T1000 (cell line): ENCODE data around the gene CFL2.
"Not testable (repeated sequence)": the region's sequence is repeated elsewhere in the genome, so short reads cannot be mapped to it uniquely, and the experiment has no call there.

Source experiments
- DNase-seq: peaks from one replicate; lab custom pipeline; 2025; ENCODE audit warnings: mixed read lengths; lab: John Stamatoyannopoulos, UW

CFL2 gene

GRCh38 chr14:34711796-34712712 lies 2.3 kb downstream of the CFL2 start:
- DNase-seq = no peak

- no peak for DNase-seq
Observed at GRCh38 chr14:34711169-34711568, 3.2 kb downstream of the CFL2 start.

DNA sequence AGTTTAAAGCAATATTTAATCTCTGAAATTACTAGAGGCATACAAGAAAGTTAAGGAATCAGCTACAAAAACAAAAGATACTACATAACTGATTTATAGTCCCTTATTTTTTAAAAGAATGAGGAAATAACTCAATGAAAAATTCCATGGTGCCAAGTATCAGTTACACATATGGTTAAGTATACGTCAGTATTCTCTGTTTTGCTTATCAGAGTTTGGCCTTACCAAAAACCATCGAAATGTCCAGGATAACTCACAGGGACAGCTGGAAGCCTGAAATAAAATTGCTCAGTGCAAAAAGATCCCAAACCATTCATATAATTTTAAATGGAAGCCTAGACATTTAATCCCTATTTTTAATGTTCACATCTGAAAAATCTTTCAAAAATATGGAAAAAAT lies 3.6 kb downstream of the CFL2 start:
- DNase-seq = no peak

DNA sequence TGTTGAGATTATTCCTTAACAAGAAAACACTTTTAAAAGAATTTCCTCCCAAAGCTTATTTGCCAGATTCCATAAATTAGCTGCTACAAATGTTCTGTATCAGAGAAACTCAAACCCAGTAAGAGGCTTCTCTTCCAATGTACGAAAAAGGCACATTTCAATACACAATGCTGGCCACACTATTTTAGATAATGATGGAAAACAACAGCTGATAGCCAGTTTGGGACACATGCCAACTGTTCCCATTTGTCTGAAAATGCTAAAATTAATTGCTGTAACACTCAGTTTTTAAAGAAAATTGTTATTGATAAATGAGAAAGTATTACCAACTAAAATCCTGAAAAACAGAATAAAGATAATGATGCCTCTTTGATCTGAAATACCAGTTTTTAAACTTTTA lies 4.4 kb downstream of the CFL2 start:
- no peak for DNase-seq

DNA sequence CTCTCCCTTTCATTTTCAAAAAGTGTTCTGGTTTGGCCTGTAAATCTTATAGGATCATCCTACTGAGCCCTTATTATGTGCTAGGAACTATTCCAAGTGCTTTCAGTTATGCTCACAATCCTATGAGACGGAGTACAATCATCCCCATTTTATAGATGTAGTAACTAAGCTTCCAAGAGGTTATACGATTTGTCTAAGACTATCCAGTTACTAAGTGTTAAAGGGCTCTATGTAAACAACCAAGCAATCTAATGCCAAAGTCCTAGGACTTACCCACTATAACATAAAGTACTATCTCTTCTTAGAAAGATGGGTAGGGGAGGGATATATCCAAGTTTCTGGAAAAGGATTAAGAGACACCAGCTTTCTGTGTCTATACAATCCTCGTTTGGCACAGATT lies 6.7 kb downstream of the CFL2 start:
- DNase-seq = no peak

- no peak for DNase-seq
Observed at GRCh38 chr14:34701808-34702207, 12.6 kb downstream of the CFL2 start.

DNA sequence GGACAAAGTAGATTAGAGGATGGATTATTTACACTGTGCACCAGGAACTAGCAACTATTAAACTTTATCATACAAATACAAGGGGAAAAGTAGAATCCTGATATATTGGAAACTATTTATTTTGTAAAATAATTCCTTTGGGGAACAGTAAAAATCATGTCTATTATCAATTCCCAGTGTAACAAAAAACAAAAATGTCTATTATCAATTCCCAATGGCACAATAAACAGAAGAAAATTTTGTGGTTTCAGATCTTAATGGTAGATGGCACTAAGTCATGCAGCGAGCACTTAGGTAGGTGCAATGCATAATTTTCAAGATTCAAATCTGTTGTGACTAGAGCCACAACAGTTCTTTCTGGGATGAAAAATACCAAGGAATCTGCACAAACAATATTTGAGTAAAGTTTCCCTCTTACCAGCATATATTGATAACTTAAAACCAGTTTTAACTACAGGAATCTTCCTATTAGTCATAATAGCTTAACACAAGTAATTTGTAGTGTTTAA lies 13.7 kb downstream of the CFL2 start:
- no peak for DNase-seq

- peak; percentile 10 for DNase-seq
Observed at GRCh38 chr14:34699873-34700621, 14.3 kb downstream of the CFL2 start.

DNA sequence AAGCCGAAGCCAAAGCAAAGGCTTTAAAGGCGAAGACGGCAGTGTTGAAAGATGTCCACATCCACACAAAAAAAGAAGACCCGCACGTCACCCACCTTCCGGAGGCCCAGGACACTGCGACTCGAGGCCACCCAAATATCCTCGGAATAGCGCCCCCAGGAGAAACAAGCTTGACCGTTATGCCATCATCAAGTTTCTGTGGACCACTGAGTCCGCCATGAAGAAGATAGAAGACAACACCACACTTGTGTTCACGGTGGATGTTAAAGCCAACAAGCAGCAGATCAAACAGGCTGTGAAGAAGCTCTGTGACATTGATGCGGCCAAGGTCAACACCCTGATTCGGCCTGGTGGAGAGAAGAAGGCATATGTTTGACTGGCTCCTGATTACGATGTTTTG lies 20.2 kb downstream of the CFL2 start:
- not testable (repeated sequence) for DNase-seq

GRCh38 chr14:34693228-34693939 lies 21.0 kb downstream of the CFL2 start:
- no peak for DNase-seq

GRCh38 chr14:34692898-34693227 lies 21.5 kb downstream of the CFL2 start:
- no peak for DNase-seq

DNA sequence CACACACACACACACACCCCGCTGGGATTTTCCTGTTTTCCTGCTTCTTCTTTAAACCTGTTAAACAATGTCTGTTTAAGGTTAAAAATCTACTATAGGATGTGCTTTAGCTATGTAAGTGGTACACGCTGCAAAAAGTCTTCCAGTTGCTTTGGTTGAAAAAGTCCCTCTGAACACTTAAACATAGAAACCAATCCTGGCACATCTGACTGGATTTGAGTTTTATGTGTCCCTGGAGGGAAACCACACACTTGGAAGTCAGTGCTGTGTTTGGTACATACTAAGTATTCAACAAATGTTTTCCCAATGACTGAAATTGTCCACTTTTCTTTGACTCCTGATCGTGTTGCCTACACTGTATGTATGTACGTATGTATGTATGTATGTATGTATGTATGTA lies 22.0 kb downstream of the CFL2 start:
- DNase-seq = no peak

DNA sequence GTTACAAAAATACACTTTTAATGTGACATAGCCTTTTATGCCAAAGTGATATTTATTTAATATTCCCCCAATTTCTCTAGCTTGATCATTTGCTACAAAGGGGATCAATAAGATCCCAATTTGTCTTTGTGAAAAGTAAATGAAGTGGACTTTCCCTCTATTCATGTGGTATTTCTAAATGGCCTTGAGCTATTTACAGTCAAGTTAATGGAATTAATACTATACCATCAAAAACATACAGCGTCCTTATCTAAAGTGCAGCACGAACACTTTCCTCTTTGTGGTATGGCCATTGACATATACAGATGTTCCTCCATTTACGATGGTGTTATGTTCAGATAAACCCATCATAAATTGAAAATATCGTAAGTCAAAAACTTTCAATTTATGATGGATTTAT lies 23.2 kb downstream of the CFL2 start:
- DNase-seq = no peak

- no peak for DNase-seq
Observed at GRCh38 chr14:34688470-34689206, 25.8 kb downstream of the CFL2 start.

- DNase-seq = no peak
Observed at GRCh38 chr14:34685819-34686428, 28.5 kb downstream of the CFL2 start.

DNA sequence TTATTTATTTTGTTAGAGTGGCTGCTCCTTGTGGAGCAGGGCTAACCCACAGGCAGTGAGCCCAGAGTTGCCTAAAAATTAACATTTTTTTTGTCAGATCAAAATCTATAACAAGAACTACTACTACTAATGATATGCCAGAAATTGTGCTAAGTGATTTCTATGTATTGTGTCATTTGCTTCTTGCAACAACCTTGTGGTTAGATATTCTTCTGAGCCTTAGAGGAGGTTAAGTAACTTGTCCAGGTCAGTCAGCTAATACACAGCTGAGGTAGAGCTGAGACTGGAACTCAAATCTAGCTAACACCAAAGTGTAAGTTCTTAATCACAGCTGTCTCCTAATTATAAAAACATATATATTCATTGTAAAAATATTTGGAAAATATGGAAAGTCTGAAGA lies 29.8 kb downstream of the CFL2 start:
- DNase-seq = no peak

DNA sequence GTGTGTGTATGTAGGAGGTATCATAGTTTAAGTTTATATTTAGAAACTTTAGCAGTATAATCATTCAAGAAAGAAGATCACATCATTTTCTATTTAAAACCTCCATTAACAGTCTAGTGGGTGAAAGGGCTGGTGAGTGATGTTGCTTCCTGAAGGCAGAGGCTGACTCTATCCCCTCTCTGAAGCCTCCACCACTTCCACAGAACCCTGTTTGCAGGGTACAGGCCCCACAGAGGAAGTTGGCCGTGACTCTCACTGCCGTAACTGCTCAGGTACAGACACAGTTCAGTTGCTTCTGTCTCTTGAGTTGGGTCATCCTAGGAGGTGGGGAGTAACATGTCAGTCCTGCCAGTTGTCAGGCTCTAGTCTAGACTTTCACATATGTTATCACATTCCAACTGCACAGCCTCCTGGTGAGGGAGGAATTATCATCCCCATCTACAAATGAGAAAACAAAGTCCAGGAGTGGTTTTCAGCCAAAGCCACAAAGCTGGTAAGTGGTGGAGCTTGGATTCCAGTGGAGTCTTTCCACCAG lies 31.5 kb downstream of the CFL2 start:
- no peak for DNase-seq

- DNase-seq = no peak
Observed at GRCh38 chr14:34680806-34681479, 33.5 kb downstream of the CFL2 start.

GRCh38 chr14:34678735-34679134 lies 35.7 kb downstream of the CFL2 start:
- no peak for DNase-seq

DNA sequence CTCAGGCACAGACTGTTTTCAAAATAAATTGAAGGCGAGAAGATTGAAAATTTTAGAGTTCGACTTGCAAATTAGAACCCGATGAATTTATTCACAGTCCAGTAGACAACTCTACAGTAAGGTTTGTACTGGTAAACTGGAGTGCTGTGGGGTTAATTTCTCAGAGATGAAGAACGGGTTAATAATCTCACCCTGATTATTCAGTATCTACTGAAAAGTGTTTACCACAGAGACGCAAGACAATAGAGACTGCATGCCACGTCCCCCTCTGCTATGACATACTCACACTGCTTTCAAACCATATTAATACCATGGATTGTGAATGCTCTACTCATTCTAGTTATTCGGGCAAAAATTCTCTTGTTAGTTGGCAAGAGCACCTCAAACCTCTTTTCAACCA lies 36.1 kb downstream of the CFL2 start:
- no peak for DNase-seq
